Measurements from ENCODE around the gene RIC1. TPM values are rescaled to one million over a fixed set of nuclear protein-coding genes. Genes with fewer than 3 reads are reported as not detected.

The RIC1 gene
- total and polyA plus RNA-seq, 9 of the 15 experiments (the other 6 are each of a cell fraction or from before 2014, with no cell fraction given), result 3.2 to 25.8 (median 15.0) TPM

GRCh38 chr9:5633243-5633642 lies 4.3 kb downstream of the RIC1 start (continued):
- TF ChIP-seq, protein P1, sequence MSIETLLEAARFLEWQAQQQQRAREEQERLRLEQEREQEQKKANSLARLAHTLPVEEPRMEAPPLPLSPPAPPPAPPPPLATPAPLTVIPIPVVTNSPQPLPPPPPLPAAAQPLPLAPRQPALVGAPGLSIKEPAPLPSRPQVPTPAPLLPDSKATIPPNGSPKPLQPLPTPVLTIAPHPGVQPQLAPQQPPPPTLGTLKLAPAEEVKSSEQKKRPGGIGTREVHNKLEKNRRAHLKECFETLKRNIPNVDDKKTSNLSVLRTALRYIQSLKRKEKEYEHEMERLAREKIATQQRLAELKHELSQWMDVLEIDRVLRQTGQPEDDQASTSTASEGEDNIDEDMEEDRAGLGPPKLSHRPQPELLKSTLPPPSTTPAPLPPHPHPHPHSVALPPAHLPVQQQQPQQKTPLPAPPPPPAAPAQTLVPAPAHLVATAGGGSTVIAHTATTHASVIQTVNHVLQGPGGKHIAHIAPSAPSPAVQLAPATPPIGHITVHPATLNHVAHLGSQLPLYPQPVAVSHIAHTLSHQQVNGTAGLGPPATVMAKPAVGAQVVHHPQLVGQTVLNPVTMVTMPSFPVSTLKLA (conservative IDR thresholded peaks at IDR 0.05), result peak in 1 of 2 experiments; percentile 40; a peak in 2 of 4 replicates
- no peak for TF ChIP-seq ZNF175 (CRISPR knock-in tag; IDR thresholded peaks at IDR 0.05; ENCODE audit: low read depth)
- no peak for TF ChIP-seq NFRKB (IDR thresholded peaks at IDR 0.05; ENCODE audit: low read depth)
- no peak for TF ChIP-seq ZNF583 (CRISPR knock-in tag; IDR thresholded peaks at IDR 0.05)
- TF ChIP-seq ZNF212 (CRISPR knock-in tag; IDR thresholded peaks at IDR 0.05), result no peak
- TF ChIP-seq ZNF75A (CRISPR knock-in tag; IDR thresholded peaks at IDR 0.05), result no peak
- no peak for TF ChIP-seq MYC (IDR thresholded peaks at IDR 0.05; ENCODE audit: low read depth, low read length)
- TF ChIP-seq MYC (CRISPR knock-in tag; IDR thresholded peaks at IDR 0.05; ENCODE audit: borderline replicate concordance, low read depth), result no peak
- TF ChIP-seq ZNF318 (IDR thresholded peaks at IDR 0.05; ENCODE audit: borderline replicate concordance in 1 of 2, low read depth in 1 of 2), result peak in 1 of 2 experiments; percentile 52; a peak in 1 of 4 replicates
- no peak for TF ChIP-seq ZKSCAN8 (CRISPR knock-in tag; IDR thresholded peaks at IDR 0.05)
- TF ChIP-seq NR1H2 (CRISPR knock-in tag; IDR thresholded peaks at IDR 0.05), result no peak
- TF ChIP-seq, protein P2, sequence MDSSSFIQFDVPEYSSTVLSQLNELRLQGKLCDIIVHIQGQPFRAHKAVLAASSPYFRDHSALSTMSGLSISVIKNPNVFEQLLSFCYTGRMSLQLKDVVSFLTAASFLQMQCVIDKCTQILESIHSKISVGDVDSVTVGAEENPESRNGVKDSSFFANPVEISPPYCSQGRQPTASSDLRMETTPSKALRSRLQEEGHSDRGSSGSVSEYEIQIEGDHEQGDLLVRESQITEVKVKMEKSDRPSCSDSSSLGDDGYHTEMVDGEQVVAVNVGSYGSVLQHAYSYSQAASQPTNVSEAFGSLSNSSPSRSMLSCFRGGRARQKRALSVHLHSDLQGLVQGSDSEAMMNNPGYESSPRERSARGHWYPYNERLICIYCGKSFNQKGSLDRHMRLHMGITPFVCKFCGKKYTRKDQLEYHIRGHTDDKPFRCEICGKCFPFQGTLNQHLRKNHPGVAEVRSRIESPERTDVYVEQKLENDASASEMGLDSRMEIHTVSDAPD (CRISPR knock-in tag; IDR thresholded peaks at IDR 0.05), result no peak
- TF ChIP-seq ZNF695 (CRISPR knock-in tag; IDR thresholded peaks at IDR 0.05), result no peak
- no peak for TF ChIP-seq PCBP1 (IDR thresholded peaks at IDR 0.05; ENCODE audit: low read depth, low read length, poor library complexity, severe bottlenecking)
- TF ChIP-seq ZFX (CRISPR knock-in tag; IDR thresholded peaks at IDR 0.05), result no peak
